Caco-2 (cell line): Measurements from ENCODE around the gene ZP3. TPM values are rescaled to one million over a fixed set of nuclear protein-coding genes. Genes with fewer than 3 reads are reported as not detected.
"Not testable (repeated sequence)": the region's sequence is repeated elsewhere in the genome, so short reads cannot be mapped to it uniquely, and the experiment has no call there.

Experiments
- BruUV-seq: library from RNA; stranded (reverse); fragments of 400-500 nt; replicated peaks from 2 replicates; lab custom pipeline; 2021; lab: Mats Ljungman, UMichigan
- CTCF ChIA-PET: fragments of 300-600 bp; sonication (Branson Sonifier 250); formaldehyde crosslinking; loops from one replicate; lab custom pipeline; 2022; ENCODE audit warnings: antibody characterized with exemption; lab: Charles Lee
- POLR2A ChIA-PET: fragments of 300-600 bp; sonication (Branson Sonifier 250); formaldehyde crosslinking; loops from one replicate; lab custom pipeline; 2022; ENCODE audit warnings: antibody characterized with exemption; lab: Charles Lee
- DNase-seq, 2 experiments: peaks; one replicate each; pipeline versions ENCODE4 v3.0.0 to v3.0.0-alpha.2; 2020 to 2022
- H3K27me3 ChIP-seq: replicated peaks from 2 replicates; pipeline ENCODE4 v1.6.0; 2011; ENCODE audit warnings: low read length; ENCODE audit not compliant: control insufficient read depth, insufficient read depth
- H3K36me3 ChIP-seq: 2 replicates; pipeline ENCODE4 v1.5.1; 2011; ENCODE audit warnings: low read length; ENCODE audit not compliant: control insufficient read depth, insufficient read depth
- H3K4me1 ChIP-seq: fragments of 250-450 bp; sonication (Bioruptor Pico); 2 replicates; pipeline ENCODE4 v1.5.1; 2020; ENCODE audit warnings: mild to moderate bottlenecking
- H3K4me3 ChIP-seq: 2 replicates; pipeline ENCODE4 v1.5.1; 2011; ENCODE audit warnings: low read depth, mild to moderate bottlenecking, control low read depth, low read length
- H3K9me3 ChIP-seq: fragments of 250-450 bp; sonication (Bioruptor Pico); 2 replicates; pipeline ENCODE4 v1.5.1; 2020; ENCODE audit warnings: mild to moderate bottlenecking, moderate library complexity
- H3K27ac Mint-ChIP-seq: one replicate; pipeline ENCODE4 v1.8.0; 2022; ENCODE audit warnings: mixed read lengths; ENCODE audit not compliant: unreplicated experiment
- H3K27me3 Mint-ChIP-seq: one replicate; pipeline ENCODE4 v1.8.0; 2022; ENCODE audit warnings: mixed read lengths; ENCODE audit not compliant: insufficient read depth, unreplicated experiment
- H3K36me3 Mint-ChIP-seq: one replicate; pipeline ENCODE4 v1.8.0; 2022; ENCODE audit warnings: mild to moderate bottlenecking, mixed read lengths; ENCODE audit not compliant: insufficient read depth, unreplicated experiment
- H3K4me1 Mint-ChIP-seq: one replicate; pipeline ENCODE4 v1.8.0; 2022; ENCODE audit warnings: low read depth, mixed read lengths; ENCODE audit not compliant: unreplicated experiment
- H3K4me3 Mint-ChIP-seq: one replicate; pipeline ENCODE4 v1.8.0; 2022; ENCODE audit warnings: mild to moderate bottlenecking, moderate library complexity, mixed read lengths; ENCODE audit not compliant: unreplicated experiment
- H3K9me3 Mint-ChIP-seq: one replicate; pipeline ENCODE4 v1.8.0; 2022; ENCODE audit warnings: mixed read lengths; ENCODE audit not compliant: unreplicated experiment
- CTCF ChIP-seq, 2 experiments: fragments of 200-600 bp in 1 of 2; IDR thresholded peaks; 1 replicate in 1 of 2; 2 replicates in 1 of 2; pipeline versions ENCODE4 v1.5.1 to v1.8.0; 2011 to 2022; ENCODE audit warnings: antibody characterized with exemption in 1 of 2, control low read depth in 1 of 2, inconsistent platforms in 1 of 2, low read depth in 1 of 2, low read length in 1 of 2, mild to moderate bottlenecking in 1 of 2, moderate library complexity in 1 of 2; ENCODE audit not compliant: insufficient read depth in 1 of 2, severe bottlenecking in 1 of 2, unreplicated experiment in 1 of 2
- intact Hi-C: fragments of 100-400 bp; cut with micrococcal nuclease; formaldehyde crosslinking; loops from one replicate; pipeline ENCODE4 v1.10.0; 2022; ENCODE audit not compliant: unreplicated experiment
- total RNA-seq: library from RNA; stranded (reverse); gene quantifications from 2 replicates; pipeline ENCODE4 v1.2.3, GENCODE V29; 2022

Gene ZP3
- total RNA-seq, 1 experiment from 2014 or later: 3.2 TPM

GRCh38 chr7:76400248-76400647, 24.5 kb upstream of the ZP3 start:
- ChIA-PET CTCF (no interaction called here), POLR2A (no interaction called here)
- BruUV-seq: no TSS peak
- intact Hi-C loops: no loop called here
- H3K27me3 Mint-ChIP-seq: no peaks in the 10 kb centered on the region
- no peak for DNase-seq
- no peaks in the 10 kb centered on the region for H3K9me3 ChIP-seq
- no peak overlapping the region for H3K27ac Mint-ChIP-seq
- TF ChIP-seq CTCF (IDR thresholded peaks at IDR 0.05; ENCODE audit: insufficient read depth in 1 of 2, low read depth in 1 of 2, low read length in 1 of 2, severe bottlenecking in 1 of 2, unreplicated experiment in 1 of 2): no peak
- no peaks in the 10 kb centered on the region for H3K36me3 ChIP-seq
- peaks cover 19% of the 10 kb centered on the region for H3K4me1 Mint-ChIP-seq
- H3K4me3 ChIP-seq: no peak overlapping the region
- no peaks in the 10 kb centered on the region for H3K27me3 ChIP-seq
- H3K4me3 Mint-ChIP-seq: no peak overlapping the region
- peaks cover 18% of the 10 kb centered on the region for H3K4me1 ChIP-seq
- no peaks in the 10 kb centered on the region for H3K9me3 Mint-ChIP-seq
- H3K36me3 Mint-ChIP-seq: peaks cover 6% of the 10 kb centered on the region

DNA sequence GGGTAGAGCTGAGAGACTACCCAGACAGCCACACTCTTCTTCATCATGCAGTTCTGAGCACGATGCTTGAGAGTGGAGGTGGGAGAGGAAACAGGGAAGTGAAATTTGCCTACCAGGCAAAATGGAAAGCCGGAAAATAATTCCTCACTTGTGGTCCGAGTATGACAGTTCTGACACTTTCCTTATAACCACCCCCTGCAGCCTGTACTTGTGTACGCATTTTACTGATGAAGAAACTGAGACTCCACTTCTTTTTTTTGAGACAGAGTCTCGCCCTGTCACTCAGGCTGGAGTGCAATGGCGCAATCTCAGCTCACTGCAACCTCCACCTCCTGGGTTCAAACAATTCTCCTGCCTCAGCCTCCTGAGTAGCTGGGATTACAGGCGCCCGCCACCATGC, 21.7 kb upstream of the ZP3 start:
- CTCF ChIA-PET, H3K27me3 ChIP-seq, H3K36me3 ChIP-seq, H3K4me1 ChIP-seq, H3K9me3 ChIP-seq, H3K4me3 Mint-ChIP-seq, H3K9me3 Mint-ChIP-seq, H3K36me3 Mint-ChIP-seq, intact Hi-C loops, DNase-seq, H3K27ac Mint-ChIP-seq, BruUV-seq, H3K27me3 Mint-ChIP-seq, H3K4me3 ChIP-seq, POLR2A ChIA-PET: not testable (repeated sequence)
- peaks cover 14% of the 10 kb centered on the region for H3K4me1 Mint-ChIP-seq

DNA sequence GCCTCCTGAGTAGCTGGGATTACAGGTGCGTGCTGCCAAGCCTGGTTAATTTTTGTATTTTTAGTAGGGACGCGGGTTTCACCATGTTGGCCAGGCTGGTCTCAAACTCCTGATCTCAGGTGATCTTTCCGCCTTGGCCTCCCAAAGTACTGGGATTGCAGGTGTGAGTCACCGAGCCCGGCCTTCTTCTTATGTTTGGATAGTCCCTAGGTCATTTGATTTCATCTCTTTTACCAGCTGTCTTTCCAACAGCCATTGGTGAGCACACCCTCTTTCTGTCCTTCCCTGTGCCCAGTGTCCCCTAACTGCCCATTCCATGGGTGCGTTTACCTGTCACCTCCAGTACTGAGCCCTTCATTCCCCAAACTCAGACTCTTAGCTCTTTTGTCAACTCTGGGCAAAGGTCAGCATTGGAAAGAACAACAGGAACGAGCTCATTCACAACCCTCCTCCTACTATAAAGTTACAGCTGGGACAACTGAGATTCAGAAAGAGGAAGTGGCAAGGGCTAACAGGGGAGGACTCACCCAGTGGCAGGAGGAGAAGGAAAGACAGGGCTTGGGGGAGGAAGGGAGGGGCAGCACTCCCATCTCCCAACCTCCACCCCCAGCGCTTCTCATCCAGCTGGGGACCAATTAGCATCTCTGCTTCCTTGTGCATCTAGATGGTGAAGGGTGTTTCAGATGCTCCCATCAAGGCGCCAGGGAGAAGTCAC, 20.8 kb upstream of the ZP3 start:
- no peaks in the 10 kb centered on the region for H3K9me3 ChIP-seq
- CTCF ChIA-PET: no interaction called here
- no peak for TF ChIP-seq CTCF (IDR thresholded peaks at IDR 0.05; ENCODE audit: insufficient read depth in 1 of 2, low read depth in 1 of 2, low read length in 1 of 2, severe bottlenecking in 1 of 2, unreplicated experiment in 1 of 2)
- H3K27me3 ChIP-seq: no peaks in the 10 kb centered on the region
- no peak for DNase-seq
- intact Hi-C loops: no loop called here
- peaks cover 8% of the 10 kb centered on the region for H3K4me1 ChIP-seq
- Mint-ChIP-seq H3K36me3 (no peaks in the 10 kb centered on the region), H3K27me3 (no peaks in the 10 kb centered on the region), H3K27ac (no peak overlapping the region), H3K9me3 (no peaks in the 10 kb centered on the region), H3K4me1 (peaks cover 7% of the 10 kb centered on the region), H3K4me3 (no peak overlapping the region)
- H3K4me3 ChIP-seq: no peak overlapping the region
- POLR2A ChIA-PET: no interaction called here
- H3K36me3 ChIP-seq: no peaks in the 10 kb centered on the region
- no TSS peak for BruUV-seq
